HG02870 (cell line): ENCODE measurements around the gene SERTAD3.
"Not testable (repeated sequence)": the region's sequence is repeated elsewhere in the genome, so short reads cannot be mapped to it uniquely, and the experiment has no call there.

Experiments used
- ATAC-seq: cut with Tn5 transposase; IDR thresholded peaks from one replicate; pipeline ENCODE4 v1.9.1; 2021; ENCODE audit warnings: mild to moderate bottlenecking, moderate library complexity; ENCODE audit not compliant: unreplicated experiment

Gene SERTAD3

DNA sequence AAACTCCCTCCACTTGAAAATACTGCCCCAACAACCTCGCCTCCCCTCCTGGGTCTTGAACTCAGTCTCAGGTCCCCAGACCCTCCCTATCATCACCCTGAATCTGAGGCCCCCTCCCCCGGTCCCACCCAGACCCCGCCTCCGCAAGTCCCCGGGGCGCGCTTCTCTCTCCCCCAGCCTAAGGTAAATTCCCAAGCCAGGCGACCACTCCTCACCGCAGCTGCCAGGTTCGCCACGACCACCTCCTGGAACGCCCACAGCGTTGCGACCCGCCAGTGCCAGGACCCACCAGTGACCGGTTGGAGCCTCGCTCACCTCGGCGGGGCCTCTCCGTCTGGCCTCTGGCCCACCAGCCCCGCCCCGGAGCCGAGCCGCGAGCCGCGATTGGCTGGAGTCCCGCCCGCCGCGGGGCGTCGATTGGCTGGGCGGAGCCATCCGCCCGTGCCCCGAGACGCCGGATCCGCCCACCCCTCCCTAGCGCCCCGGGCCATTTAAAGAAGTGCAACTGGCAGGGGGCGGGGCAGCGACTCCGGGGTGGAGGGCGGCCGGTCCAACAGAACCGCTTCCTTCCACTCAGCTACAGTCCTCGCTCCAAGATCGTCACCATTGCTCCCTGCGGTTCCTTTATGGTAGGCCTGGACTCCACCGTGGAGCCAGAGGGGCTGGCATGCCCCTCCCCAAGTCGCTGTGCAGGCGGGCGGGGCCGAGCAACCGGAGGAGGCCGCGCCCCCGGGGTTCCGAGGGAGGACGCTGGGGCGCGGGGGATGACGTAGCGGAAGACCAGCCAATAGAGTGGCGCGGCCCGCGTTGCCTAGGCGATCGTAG lies at the start of gene SERTAD3:
TSS of gene SERTAD3 (minus strand) at position 336 of the 825 bp plus-strand sequence. CDS start 2,255 bp downstream, outside the sequence.
- ATAC-seq, result peak; percentile 58

DNA sequence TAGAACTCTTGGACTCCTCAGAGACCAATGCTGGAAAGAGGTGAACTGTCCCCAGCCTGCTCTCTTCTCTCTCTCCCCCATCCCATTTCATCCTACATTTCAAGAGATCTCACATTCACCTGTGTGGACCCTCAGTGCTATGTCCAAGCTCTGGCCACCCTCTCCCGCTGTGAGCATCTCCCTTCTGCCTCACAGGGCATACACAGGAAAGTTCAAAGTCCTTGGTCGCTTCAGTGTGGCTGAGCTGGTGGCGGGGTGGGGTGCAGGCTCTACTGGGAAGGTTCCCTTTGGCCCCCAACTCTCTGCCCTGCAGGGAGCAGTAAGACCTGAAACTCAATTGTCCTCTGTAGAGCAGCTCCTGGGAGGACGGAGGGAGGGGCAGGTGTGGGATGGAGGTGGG lies 49.6 kb upstream of the SERTAD3 start:
- ATAC-seq, result no peak

DNA sequence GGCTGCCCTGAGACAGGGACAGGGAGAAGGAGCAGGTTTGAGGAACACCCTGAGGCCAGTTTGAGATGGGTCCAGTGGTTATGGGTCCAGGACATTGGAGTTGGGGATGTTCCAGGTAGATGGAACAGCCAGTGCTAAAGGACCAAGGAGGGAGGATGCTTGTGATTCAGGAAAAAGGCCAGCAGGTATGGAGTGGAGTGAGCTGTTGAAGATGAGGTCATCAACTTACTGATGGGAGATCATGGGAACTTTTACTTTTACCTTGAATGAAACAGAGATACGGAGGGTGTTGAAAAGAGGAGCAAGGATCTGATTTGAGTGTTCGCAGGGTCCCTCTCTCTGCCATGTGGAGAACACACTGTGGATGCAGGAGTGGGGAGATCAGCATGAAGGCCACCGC lies 48.1 kb upstream of the SERTAD3 start:
- no peak for ATAC-seq

DNA sequence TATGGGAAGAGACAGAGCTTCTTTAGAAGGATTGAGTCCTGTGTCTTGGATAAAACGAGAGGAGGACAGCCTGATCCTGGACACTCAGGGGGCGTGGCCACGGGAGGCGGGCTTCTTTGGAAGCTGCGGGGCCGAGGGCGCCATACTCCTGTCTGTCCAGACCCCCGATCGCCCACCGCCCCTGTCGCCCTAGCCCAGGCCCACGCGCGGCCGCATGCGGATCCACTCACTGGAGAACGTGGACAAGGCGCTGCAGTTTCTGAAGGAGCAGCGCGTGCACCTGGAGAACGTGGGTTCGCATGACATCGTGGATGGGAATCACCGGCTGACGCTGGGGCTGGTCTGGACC lies 45.7 kb upstream of the SERTAD3 start:
- ATAC-seq, result no peak

DNA sequence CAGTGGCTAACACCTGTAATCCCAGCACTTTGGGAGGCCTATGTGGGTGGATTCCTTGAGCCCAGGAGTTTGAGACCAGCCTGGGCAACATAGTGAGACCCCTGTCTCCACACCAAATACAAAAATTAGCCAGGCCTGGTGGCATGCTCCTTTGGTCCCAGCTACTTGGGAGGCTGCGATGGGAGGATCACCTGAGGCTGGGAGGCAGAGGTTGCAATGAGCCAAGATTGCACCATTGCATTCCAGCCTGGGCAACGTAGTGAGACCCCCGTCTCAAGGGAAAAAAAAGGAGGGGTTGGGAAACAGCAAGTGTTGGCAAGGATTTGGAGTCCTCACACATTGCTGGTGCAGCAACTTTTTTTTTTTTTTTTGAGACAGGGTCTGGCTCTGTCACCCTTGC lies 41.9 kb upstream of the SERTAD3 start:
- ATAC-seq, result no peak

DNA sequence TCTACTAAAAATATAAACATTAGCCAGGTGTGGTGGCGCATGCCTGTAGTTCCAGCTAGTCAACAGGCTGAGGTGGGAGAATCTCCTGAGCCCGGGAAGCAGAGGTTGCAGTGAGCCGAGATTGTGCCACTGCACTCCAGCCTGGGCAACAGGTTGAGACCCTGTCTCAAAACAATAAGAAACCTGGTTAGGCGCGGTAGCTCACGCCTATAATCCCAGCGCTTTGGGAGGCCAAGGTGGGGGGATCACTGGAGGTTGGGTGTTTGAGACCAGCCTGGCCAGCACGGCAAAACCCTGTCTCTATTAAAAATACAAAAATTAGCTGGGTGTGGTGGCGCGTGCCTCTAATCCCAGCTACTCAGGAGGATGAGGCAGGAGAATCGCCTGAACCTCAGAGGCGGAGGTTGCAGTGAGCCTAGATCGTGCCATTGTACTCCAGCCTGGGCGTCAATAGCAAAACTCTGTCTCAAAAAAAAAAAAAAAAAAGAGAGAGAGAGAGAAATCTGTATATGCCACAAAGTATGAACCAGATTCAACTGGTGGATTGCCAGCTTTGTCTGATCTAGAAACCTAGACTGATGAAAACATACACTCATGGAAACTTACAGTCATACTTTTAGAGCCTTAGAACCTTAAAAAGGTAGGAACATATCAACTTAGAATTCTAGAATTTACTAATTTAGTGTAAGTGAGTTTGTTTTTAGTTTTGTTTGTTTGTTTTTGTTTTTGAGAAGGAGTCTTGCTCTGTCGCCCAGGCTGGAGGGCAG lies 31.9 kb upstream of the SERTAD3 start:
- ATAC-seq, result not testable (repeated sequence)

DNA sequence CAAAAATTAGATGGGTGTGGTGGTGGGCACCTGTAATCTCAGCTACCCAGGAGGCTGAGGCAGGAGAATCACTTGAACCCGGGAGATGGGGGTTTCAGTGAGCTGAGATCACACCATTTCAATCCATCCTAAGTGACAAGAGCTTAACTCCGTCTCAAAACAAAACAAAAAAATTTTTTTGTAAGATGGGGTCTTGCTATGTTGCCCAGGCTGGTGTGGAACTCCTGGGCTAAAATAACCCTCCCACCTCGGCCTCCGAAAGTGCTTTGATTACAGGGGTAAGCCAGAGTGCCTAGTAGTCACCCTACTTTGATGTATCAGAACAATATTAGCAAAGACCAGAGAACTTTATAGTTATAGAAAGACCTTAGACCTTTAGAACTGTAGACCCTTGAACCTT lies 30.6 kb upstream of the SERTAD3 start:
- no peak for ATAC-seq

DNA sequence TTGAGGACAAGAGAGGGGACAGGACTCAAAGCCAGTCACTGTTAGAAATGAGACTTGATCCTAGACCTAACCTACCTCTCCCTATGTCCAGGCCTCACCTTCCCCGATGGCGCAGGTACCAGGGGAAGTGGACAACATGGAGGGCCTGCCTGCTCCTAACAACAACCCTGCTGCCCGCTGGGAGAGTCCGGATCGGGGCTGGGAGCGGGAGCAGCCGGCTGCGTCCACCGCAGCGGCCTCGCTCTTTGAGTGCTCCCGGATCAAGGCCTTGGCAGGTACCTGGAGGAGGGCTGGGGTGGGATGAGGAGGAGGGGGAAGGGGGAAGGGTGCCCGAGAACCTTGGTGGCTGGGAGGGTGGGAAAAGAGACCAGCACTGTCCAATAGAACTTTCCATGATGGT lies 28.4 kb upstream of the SERTAD3 start:
- no peak for ATAC-seq

DNA sequence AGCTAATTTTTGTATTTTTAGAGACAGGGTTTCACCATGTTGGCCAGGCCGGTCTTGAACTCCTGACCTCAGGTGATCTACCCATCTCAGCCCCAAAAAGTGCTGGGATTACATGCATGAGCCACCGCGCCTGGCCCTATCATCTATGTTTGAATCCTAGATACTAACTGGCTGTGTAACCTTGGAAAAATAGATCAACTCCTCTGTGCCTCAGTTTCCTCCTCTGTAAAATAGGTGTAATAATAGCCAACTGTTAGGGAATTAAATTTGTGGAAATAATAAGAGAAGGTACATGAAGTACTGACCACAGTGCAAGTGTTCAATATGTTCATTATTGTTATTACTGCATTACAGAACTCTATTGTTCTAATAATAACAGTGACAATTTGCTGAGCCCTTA lies 27.0 kb upstream of the SERTAD3 start:
- ATAC-seq, result no peak

DNA sequence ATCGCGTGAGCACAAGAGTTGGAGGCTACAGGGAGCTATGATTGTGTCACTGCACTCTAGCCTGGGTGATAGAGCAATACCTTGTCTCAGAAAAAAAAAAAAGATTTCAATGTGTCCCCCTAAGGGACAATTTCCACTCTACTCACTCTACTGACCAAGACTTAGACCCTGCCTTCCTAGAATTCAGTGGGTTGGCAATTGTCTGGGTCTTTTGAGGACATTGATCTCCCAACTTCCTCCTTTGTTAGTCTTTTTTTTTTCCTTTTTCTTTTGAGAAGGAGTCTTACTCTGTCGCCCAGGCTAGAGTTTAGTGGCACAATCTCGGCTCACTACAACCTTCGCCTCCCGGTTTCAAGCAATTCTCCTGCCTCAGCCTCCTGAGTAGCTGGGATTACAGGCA lies 24.9 kb upstream of the SERTAD3 start:
- no peak for ATAC-seq

GRCh38 chr19:40466985-40467734 lies 23.0 kb upstream of the SERTAD3 start, which contains the start of gene SPTBN4:
Gene SPTBN4, plus strand, starts transcription at chr19:40467001. Its CDS starts 5,621 bp downstream, at chr19:40472622.
- no peak for ATAC-seq

DNA sequence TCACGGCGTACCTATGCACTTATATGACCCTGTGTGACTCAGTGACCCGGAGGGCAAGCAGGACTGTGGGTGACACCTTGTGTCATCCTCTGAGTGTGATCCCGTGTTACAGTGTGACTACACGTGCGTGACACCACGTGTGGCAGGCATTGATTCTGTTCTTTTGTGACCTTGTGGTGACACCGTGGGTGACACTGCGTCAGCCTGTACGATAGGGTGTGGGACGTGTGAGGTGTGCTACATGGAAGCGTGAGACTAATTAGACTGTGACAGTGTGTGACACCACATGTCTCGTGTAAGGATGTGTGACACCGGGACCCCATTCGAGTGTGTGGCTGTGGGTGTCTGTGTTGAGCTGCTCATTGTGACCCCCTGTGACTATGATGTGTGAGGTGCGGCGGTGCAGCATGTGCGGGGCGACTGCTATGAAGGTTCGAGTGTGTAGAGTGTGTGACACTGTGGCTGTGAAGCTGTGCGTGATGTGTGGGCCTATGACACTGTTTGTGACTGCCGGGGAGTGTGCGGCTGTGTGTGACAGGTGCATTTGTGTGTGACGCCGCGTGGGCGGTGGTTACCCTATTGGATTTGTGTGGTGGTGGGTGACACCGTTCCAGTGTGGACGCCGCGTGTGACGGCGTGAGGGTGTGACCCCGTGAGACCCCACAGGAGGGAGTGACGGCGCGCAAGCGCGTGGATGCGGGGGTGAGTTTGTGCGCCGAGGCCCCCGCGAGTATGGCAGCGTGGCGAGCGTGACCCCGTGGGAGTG lies 22.3 kb upstream of the SERTAD3 start:
- ATAC-seq, result peak; percentile 27

- ATAC-seq, result peak; percentile 92
Observed at GRCh38 chr19:40465557-40466218, 21.6 kb upstream of the SERTAD3 start, which contains the start of gene BLVRB. Gene BLVRB, minus strand, starts transcription at chr19:40465745. Its CDS starts 57 bp downstream, at chr19:40465688.

DNA sequence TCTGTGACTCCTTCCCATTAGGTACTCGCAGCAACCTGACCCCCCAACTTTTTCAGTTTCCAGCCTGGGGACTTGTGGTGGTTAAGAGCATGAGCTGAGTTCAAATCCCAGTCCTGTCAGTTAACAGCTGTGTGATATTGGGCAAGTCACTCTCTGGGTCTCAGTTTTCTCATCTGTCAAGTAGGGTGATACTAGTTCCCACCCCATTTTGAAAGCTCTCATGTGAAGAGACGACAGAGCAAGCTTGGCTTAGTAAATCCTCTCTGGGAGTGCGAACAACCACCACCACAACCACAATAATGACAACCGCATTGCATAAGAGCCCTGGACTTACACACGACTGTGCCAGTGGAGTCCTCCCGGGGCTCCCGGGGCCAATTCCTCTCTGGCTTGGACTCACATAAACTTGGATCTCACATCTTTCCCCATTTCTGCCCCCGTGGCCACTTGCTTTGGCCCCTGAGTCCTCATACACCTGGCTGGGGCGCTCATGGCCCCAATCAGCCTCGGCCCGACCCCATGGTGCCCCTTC lies 21.0 kb upstream of the SERTAD3 start:
- no peak for ATAC-seq

- ATAC-seq, result no peak
Observed at GRCh38 chr19:40464059-40465024, 20.2 kb upstream of the SERTAD3 start.

- not testable (repeated sequence) for ATAC-seq
Observed at GRCh38 chr19:40463587-40464037, 19.5 kb upstream of the SERTAD3 start.

DNA sequence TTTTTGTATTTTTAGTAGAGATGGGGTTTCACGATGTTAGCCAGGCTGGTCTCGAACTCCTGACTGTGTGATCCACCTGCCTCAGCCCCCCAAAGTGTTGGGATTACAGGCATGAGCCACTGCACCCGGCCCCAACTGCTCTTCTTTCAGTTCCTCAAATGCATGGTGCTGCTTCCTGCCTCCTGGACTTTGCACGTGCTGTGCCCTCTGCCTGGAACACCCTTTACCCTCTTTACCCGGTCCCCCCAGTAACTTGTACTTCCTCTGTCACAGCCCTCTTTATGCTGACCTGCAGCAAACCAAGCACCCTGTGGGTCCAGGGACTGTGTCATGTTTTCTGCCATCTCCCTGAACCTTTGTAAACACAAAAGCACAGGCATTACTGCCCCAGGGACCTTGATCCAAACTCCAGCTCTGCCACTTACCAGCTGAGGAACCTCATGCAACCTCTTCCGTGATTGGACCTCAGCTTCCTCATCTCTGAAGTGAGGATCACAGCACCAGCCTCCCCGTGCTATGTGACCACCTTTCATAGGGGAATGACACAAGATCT lies 17.6 kb upstream of the SERTAD3 start:
- ATAC-seq, result no peak

DNA sequence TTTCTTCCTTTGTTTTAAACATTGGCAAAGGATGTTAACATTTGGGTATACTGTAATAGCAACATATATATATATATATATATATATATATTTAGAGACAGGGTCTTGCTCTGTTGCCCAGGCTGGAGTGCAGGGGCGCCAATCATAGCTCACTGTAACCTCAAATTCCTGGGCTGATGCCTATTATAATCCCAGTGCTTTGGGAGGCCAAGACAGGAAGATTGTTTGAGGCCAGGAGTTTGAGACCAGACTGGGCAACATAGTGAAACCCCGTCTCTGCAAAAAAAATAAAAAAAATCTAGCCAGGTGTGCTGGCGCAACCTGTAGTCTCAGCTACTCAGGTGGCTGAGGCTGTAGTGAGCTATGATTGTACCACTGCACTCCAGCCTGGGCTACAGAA lies 16.1 kb upstream of the SERTAD3 start:
- no peak for ATAC-seq
